ENCODE results near the gene STYXL1. TPM values are rescaled to one million over a fixed set of nuclear protein-coding genes. Genes with fewer than 3 reads are reported as not detected.

Gene STYXL1
- total and polyA plus RNA-seq, 7 donors = 9.4 to 81.4 (median 30.7) TPM

DNA sequence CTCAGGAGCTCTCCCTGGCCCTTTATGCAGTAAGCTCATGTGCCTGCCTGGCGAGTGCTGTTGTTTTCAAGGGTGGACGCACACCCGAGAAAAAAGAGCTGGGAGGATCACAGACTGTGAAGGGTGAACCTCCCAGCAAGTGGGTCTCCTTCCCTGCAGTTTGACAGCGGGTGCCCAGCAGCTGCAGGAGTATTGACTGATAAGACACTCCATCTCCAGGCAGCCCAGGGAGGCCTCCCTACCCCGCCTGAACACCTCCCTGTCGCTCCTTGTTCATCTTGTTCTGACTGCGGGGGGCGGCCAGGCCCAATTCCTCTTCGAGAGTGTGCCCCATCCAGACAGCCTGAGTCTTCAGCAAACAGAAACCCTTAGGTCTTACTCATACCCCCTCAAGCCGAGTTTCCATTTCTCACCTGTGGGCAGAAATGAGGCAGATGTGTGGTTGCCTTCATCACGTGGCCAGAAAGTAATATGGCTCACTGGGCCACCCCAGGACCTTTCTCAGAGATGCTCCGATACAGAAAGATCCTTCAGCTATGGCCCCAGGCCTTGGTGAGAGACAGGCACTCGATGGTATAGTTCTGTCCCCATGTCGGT, 17.3 kb upstream of the STYXL1 start:
- DNase-seq = no peak
- Histone ChIP-seq H3K36me3 (peaks cover 34 to 73% (median 66%) of the 10 kb centered on the region in 4 donors), H3K27ac (no peak overlapping the region), H3K27me3 (no peaks in the 10 kb centered on the region), H3K4me1 (peaks cover 0 to 15% (median 13%) of the 10 kb centered on the region in 4 donors), H3K9me3 (no peaks in the 10 kb centered on the region), H3K4me3 (no peak overlapping the region)
- WGBS, 2 donors = 91 to 93% methylated on average over 14 of the region's 14 CpGs
- intact Hi-C loops (cut with DNase I) = no loop called here
- TF ChIP-seq POLR2AphosphoS5 (IDR thresholded peaks at IDR 0.05) (no peak), POLR2A (IDR thresholded peaks at IDR 0.05) (no peak), EP300 (IDR thresholded peaks at IDR 0.05) (no peak)
- TF ChIP-seq, protein P1, sequence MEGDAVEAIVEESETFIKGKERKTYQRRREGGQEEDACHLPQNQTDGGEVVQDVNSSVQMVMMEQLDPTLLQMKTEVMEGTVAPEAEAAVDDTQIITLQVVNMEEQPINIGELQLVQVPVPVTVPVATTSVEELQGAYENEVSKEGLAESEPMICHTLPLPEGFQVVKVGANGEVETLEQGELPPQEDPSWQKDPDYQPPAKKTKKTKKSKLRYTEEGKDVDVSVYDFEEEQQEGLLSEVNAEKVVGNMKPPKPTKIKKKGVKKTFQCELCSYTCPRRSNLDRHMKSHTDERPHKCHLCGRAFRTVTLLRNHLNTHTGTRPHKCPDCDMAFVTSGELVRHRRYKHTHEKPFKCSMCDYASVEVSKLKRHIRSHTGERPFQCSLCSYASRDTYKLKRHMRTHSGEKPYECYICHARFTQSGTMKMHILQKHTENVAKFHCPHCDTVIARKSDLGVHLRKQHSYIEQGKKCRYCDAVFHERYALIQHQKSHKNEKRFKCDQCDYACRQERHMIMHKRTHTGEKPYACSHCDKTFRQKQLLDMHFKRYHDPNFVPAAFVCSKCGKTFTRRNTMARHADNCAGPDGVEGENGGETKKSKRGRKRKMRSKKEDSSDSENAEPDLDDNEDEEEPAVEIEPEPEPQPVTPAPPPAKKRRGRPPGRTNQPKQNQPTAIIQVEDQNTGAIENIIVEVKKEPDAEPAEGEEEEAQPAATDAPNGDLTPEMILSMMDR (IDR thresholded peaks at IDR 0.05) = no peak

DNA sequence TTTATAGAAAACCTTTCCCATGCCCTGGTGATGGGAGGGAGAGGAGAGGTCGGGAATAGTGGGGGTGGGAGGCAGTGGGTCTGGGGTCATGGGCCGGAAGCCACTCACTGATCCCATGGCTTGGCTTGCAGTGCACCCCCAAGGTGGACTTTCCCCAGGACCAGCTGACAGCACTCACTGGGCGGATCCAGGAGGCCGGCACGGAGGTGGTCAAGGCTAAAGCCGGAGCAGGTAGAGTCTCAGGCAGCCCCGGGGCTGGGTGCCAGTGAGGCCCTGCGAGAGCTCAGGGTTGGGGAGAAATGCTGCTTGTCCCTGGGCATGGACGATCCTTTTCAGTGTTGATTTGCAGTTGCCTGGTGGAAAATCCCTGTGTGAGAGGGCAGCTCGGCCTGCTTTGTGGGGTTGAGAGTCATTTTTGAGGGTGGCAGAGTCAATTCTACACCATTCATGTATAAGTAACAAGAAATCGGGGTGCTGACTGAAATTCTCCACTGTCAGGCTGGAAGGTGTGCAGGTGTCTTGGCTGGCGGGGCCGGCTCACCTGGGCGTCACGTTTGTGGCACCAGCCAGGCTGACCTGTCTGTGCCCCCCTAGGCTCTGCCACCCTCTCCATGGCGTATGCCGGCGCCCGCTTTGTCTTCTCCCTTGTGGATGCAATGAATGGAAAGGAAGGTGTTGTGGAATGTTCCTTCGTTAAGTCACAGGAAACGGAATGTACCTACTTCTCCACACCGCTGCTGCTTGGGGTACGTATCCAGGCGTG, 16.6 kb upstream of the STYXL1 start:
- H3K36me3 ChIP-seq = peaks cover 39 to 80% (median 72%) of the 10 kb centered on the region in 4 donors
- no peak overlapping the region for H3K27ac ChIP-seq
- WGBS, 2 donors = 96 to 97% methylated on average over 24 of the region's 24 CpGs
- H3K4me3 ChIP-seq = no peak overlapping the region
- intact Hi-C loops (cut with DNase I) = no loop called here
- no peaks in the 10 kb centered on the region for H3K27me3 ChIP-seq
- TF ChIP-seq, protein P1 (IDR thresholded peaks at IDR 0.05) = no peak
- TF ChIP-seq POLR2A (IDR thresholded peaks at IDR 0.05) (no peak), EP300 (IDR thresholded peaks at IDR 0.05) (no peak), POLR2AphosphoS5 (IDR thresholded peaks at IDR 0.05) (no peak)
- no peaks in the 10 kb centered on the region for H3K9me3 ChIP-seq
- H3K4me1 ChIP-seq = peaks cover 0 to 8% (median 6%) of the 10 kb centered on the region in 4 donors
- DNase-seq = no peak

DNA sequence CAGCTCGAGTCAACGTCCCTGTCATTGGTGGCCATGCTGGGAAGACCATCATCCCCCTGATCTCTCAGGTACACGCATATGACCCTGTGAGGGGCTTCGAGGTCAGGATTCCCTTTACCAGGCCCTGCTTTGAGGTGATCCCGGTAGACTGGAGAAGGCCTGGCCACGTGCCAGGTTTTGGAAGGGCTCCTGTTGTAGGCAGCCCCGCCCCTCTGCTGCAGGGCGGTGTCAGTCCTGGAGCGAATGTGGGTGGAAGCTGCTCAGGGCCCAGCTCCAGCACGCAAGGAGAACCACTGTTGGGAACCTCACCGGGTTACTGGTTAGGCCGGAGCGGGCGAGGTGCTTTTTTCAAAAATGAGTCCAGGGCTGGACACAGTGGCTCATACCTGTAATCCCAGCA, 15.7 kb upstream of the STYXL1 start:
- Histone ChIP-seq H3K27ac (no peak overlapping the region), H3K27me3 (no peaks in the 10 kb centered on the region), H3K9me3 (no peaks in the 10 kb centered on the region), H3K4me1 (peaks cover 0 to 3% (median 0%) of the 10 kb centered on the region in 4 donors), H3K36me3 (peaks cover 48 to 89% (median 81%) of the 10 kb centered on the region in 4 donors), H3K4me3 (no peak overlapping the region)
- DNase-seq = no peak
- WGBS, 2 donors = 26 to 77% methylated on average over 14 of the region's 14 CpGs
- intact Hi-C loops (cut with DNase I) = no loop called here
- TF ChIP-seq, protein P1 (IDR thresholded peaks at IDR 0.05) = no peak
- TF ChIP-seq POLR2A (IDR thresholded peaks at IDR 0.05) (no peak), POLR2AphosphoS5 (IDR thresholded peaks at IDR 0.05) (no peak), EP300 (IDR thresholded peaks at IDR 0.05) (no peak)

DNA sequence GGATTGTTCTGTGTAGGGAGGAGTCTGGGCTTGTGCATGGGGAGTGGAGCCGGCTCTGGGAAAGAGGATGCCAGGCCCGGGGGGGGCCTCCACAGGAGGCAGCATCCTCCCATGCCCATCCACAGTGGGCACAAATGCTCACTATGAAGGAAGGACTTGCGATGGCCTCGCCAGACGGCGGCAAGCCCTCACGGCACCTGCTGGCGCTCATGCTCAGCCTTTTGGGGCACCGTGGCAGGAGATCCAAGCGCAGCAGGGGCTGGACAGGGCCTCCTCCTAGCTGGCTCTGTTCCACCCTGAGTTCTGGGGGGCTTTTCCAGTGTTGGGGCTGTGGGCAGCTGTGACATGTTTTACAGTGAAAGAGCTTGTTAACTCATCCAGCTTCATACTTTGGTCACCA, 15.3 kb upstream of the STYXL1 start:
- TF ChIP-seq EP300 (IDR thresholded peaks at IDR 0.05) (no peak), POLR2AphosphoS5 (IDR thresholded peaks at IDR 0.05) (no peak), POLR2A (IDR thresholded peaks at IDR 0.05) (no peak)
- TF ChIP-seq, protein P1 (IDR thresholded peaks at IDR 0.05) = no peak
- Histone ChIP-seq H3K4me1 (peaks cover 0 to 3% (median 0%) of the 10 kb centered on the region in 4 donors), H3K4me3 (no peak overlapping the region), H3K27ac (no peak overlapping the region), H3K9me3 (no peaks in the 10 kb centered on the region), H3K27me3 (no peaks in the 10 kb centered on the region), H3K36me3 (peaks cover 51 to 93% (median 85%) of the 10 kb centered on the region in 4 donors)
- intact Hi-C loops (cut with DNase I) = no loop called here
- WGBS, 2 donors = 92 to 95% methylated on average over 10 of the region's 10 CpGs
- no peak for DNase-seq

Data from sigmoid colon (tissue), 7 donors.